GM21515 (cell line): ENCODE measurements around the gene EIF3K.

Experiments
- ATAC-seq: cut with Tn5 transposase; IDR thresholded peaks from one replicate; pipeline ENCODE4 v1.9.1; 2021; ENCODE audit not compliant: unreplicated experiment

EIF3K gene

DNA sequence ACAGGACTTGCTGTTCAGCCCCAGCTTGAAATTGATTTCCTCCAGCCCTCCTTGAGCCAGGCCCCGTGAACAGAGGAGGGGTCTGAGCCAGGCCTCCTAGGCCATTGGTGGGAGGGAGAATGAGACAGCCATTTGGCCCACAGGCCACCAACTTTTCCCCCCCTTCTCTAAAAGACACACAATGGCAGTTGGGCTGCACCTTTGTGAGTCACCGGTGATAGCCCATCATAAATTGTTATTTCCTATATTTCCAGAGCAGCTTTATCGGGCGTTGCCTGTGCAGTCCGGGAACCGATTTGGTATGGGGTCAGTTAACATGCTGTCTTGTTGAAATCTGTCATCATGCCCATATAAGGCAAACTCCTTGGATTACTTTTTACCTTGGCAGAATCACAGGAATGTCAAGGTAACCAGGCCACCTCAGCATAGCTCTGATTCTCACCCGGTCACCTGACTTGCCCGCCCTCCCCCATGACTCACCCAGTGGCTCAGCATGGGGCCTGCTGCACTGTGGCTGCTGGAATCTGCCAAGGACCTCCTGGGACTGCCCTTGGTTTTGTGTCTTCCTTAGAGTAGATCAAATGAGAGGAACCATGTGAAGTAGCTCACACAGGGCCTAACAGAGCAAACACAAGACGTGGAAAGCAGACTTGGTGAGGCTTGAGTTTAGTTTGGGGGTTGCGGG lies 64.5 kb downstream of the EIF3K start:
- ATAC-seq: no peak

DNA sequence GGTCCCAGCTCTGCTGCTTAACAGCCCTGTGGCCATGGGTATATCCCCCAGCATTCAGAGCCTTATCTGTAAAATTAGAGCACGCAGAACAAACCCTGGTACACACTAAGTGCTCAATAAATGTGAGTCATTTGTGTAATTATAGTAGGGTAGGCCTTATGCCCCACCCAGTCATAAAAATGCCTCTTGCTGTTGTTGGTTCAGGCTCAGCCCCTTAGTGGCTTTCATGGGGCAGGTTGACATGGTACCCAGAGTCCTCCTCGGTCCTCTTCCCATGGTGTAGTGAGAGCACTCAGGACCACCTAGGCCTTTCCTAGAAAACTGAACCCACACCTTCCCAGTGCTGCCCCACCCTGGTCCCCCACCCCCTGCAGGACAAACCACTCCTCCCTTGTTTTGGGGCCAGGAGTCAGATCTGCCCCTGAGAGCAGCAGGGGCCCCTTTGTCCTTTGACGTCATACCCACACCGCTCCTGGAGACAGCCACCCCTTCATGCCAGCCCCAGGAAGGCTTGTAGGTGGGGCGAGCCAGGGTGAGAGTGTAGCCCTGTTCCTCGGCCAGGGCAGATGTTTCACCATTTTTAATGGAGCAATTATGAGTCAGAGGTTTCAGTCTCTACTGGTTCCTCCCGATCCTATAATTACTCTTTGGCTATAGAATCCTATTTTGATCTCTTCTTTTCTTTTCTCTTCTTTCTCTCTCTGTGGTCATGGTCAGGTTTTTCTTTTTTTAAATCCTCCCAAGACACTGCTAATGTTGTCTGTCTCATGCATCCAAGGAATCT lies 65.3 kb downstream of the EIF3K start:
- no peak for ATAC-seq

DNA sequence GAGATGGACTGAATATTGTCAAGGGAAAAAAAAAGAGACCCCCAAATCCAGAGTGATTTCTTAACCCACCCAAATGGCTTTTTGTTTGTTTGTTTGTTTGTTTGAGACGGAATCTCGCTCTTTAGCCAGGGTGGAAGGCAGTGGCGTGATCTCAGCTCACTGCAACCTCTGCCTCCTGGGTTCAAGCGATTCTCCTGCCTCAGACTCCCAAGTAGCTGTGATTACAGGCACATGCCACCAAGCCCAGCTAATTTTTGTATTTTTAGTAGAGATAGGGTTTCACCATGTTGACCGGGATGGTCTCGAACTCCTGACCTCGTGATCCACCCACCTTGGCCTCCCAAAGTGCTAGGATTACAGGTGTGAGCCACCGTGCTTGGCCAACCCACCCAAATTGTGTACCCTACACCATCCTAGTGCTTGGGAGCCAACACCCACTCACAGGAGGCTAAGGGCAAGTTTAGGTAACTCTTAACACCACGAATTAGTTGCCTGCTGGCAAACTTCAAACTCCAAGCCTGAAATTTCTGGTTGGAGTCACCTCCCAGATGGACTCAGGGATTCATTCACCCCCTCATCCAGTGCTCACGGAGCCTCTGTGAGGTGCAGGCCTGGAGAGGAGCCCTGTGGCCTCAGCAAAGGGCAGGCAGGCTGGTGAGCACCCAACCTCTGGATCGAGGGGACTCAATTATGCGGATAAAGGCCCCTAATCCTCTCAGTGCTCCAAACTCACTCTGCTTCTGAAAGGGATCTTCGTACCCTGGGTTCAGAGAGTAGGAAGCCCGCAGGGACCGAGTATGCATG lies 66.1 kb downstream of the EIF3K start:
- no peak for ATAC-seq

DNA sequence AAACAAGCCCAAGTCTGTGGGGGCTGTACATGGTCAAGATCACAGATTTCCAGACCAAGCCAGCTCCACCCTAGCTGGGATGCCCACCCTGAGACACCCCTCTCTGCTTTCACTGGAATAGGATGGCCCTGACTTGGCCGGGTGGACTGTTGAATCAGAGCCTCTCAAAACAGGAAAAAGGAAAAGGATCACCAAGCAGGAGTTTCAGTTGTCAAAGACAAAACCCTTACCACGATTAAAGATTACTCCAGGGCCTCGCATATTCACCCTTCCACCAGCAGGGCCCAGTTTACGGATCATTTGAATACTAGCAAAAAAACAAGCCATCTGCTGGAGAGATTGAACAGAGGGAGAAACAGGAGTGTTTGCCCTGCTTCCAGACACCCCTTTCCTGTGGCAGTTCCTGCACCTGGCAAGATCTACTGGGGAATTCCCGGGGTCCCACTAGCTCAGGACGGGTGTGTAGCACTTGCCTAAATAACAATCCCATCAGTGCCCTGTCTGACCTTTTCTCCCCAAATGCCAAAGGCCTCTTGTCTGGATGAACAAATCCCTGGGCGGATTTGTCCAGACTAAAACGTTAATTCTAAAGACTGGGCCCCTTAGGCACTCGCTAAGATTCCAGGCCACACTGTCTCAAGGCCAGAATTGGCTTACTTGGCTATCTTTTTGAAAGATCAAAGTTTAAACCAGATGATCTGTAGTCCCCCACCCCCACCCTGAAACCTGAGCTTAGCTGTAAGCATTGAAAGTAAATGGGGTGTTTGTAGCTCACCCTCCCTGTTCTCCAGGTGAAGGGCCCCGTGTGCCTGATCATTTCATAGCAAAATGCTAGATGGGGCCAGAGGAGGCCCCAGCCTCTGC lies 66.9 kb downstream of the EIF3K start:
- ATAC-seq: no peak

DNA sequence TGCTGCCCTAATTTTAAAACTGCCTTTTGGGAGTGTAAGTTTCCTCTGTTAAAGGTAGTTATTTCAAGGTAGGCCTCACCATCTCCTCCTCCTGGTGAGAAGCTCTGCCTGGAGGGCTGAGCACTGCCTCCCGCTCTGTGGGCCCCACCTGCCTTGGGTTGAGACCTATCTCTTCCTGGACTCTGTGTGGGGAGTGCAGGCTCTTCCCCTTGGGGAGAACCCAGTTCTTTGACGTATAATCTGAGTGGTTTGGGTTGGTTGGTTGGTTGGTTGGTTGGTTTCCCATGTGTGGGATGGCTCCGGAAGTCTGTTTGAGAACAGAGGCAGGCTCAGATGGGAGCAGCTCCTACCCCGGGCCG lies 67.5 kb downstream of the EIF3K start:
- ATAC-seq: no peak
